Endothelial cell of umbilical vein (primary cell): ENCODE measurements around the gene NEK4. TPM values are rescaled to one million over a fixed set of nuclear protein-coding genes. Genes with fewer than 3 reads are reported as not detected.

Experiments used
- BruUV-seq: library from RNA; stranded (reverse); fragments of 400-500 nt; replicated peaks from 2 replicates; lab custom pipeline; 2021; lab: Mats Ljungman, UMichigan
- CTCF ChIA-PET: fragments of 300-600, 350-600 bp; sonication (Branson Sonifier 250); formaldehyde crosslinking; loops from one replicate; lab custom pipeline; 2021; ENCODE audit warnings: antibody characterized with exemption, inconsistent platforms; lab: Charles Lee
- POLR2A ChIA-PET: fragments of 300-600, 350-600 bp; sonication (Branson Sonifier 250); formaldehyde crosslinking; loops from one replicate; lab custom pipeline; 2021; ENCODE audit warnings: antibody characterized with exemption, inconsistent platforms; lab: Charles Lee
- DNase-seq: peaks from one replicate; pipeline ENCODE4 v3.0.0-alpha.2; 2011; ENCODE audit warnings: low read depth, low spot score
- FAIRE-seq: peaks from 2 replicates; lab custom pipeline; 2011; peaks lifted over from hg19 to GRCh38; lab: Jason Lieb, UNC
- H2AFZ ChIP-seq: 2 replicates; pipeline ENCODE4 v1.6.0; 2012; ENCODE audit warnings: low read depth, low read length, control low read depth, inconsistent platforms
- H3K27ac ChIP-seq: 2 replicates; pipeline ENCODE4 v1.5.1; 2011; ENCODE audit warnings: low read depth, mild to moderate bottlenecking, control low read depth, low read length, moderate library complexity; ENCODE audit not compliant: insufficient read depth
- H3K27me3 ChIP-seq, 2 experiments: 2 replicates each; pipeline versions ENCODE4 v1.6.0 to v1.6.1; 2011; ENCODE audit warnings: low read length in 2 of 2, mixed read lengths in 1 of 2; ENCODE audit not compliant: control insufficient read depth in 2 of 2, insufficient read depth in 2 of 2
- H3K36me3 ChIP-seq, 2 experiments: 2 replicates in 1 of 2; 3 replicates in 1 of 2; pipeline ENCODE4 v1.5.1; 2011; ENCODE audit warnings: low read length in 2 of 2, mild to moderate bottlenecking in 1 of 2, moderate library complexity in 1 of 2; ENCODE audit not compliant: control insufficient read depth in 2 of 2, insufficient read depth in 2 of 2; ENCODE audit errors: extremely low read depth in 1 of 2
- H3K4me1 ChIP-seq: 3 replicates; pipeline ENCODE4 v1.5.1; 2011; ENCODE audit warnings: mild to moderate bottlenecking, low read length; ENCODE audit not compliant: control insufficient read depth, insufficient read depth; ENCODE audit errors: extremely low read depth
- H3K4me2 ChIP-seq: 2 replicates; pipeline ENCODE4 v1.6.1; 2011; ENCODE audit warnings: low read length, control low read depth, mixed read lengths; ENCODE audit not compliant: insufficient read depth
- H3K4me3 ChIP-seq, 3 experiments: fragments of 200-600 bp in 1 of 3; sonication (generic), shearing (Covaris generic) in 1 of 3; replicated peaks in 1 of 3; 2 replicates each; pipeline ENCODE4 v1.5.1; 2011 to 2016; ENCODE audit warnings: control low read depth in 3 of 3, low read length in 3 of 3, mild to moderate bottlenecking in 2 of 3, inconsistent platforms in 1 of 3, low read depth in 1 of 3, moderate library complexity in 1 of 3; ENCODE audit not compliant: insufficient read depth in 1 of 3
- H3K79me2 ChIP-seq: 2 replicates; pipeline ENCODE4 v1.6.0; 2012; ENCODE audit warnings: low read length, inconsistent platforms; ENCODE audit not compliant: control insufficient read depth, insufficient read depth
- H3K9ac ChIP-seq: replicated peaks from 2 replicates; pipeline ENCODE3; 2011; ENCODE audit warnings: low read length, control low read depth; ENCODE audit not compliant: insufficient read depth; ENCODE audit errors: extremely low read depth
- H3K9me1 ChIP-seq: replicated peaks from 3 replicates; pipeline ENCODE4 v1.6.0; 2011; ENCODE audit warnings: mild to moderate bottlenecking, low read length; ENCODE audit not compliant: control insufficient read depth, insufficient read depth; ENCODE audit errors: extremely low read depth
- H3K9me3 ChIP-seq: replicated peaks from 2 replicates; pipeline ENCODE4 v1.5.1; 2012; ENCODE audit warnings: low read length, inconsistent platforms; ENCODE audit not compliant: control insufficient read depth, insufficient read depth
- H4K20me1 ChIP-seq: replicated peaks from 2 replicates; pipeline ENCODE3; 2011; ENCODE audit warnings: mild to moderate bottlenecking, low read length; ENCODE audit not compliant: control insufficient read depth, insufficient read depth; ENCODE audit errors: extremely low read depth
- EZH2 ChIP-seq: IDR thresholded peaks from 2 replicates; pipeline ENCODE4 v1.6.1; 2012; ENCODE audit warnings: borderline replicate concordance, low read depth, mild to moderate bottlenecking, moderate library complexity, low read length, inconsistent platforms; ENCODE audit not compliant: severe bottlenecking
- FOS ChIP-seq: IDR thresholded peaks from 2 replicates; pipeline ENCODE4 v1.6.1; 2011; ENCODE audit warnings: mild to moderate bottlenecking, low read length, moderate library complexity, borderline replicate concordance; ENCODE audit not compliant: insufficient read depth
- GATA2 ChIP-seq: IDR thresholded peaks from 2 replicates; pipeline ENCODE4 v1.7.0; 2011; ENCODE audit warnings: low read depth, mild to moderate bottlenecking, moderate library complexity, mixed read lengths, low read length; ENCODE audit not compliant: insufficient read length, insufficient read depth
- MAX ChIP-seq: IDR thresholded peaks from 2 replicates; pipeline ENCODE4 v1.6.1; 2011; ENCODE audit not compliant: insufficient read depth, insufficient read length
- dilution Hi-C: fragments of 300-500 bp; cut with MboI; formaldehyde crosslinking; loops from one replicate; pipeline ENCODE4 v1.15.0; 2019; ENCODE audit warnings: low sequenced_read_pairs; ENCODE audit not compliant: extremely low pct_ligation_motif_present
- intact Hi-C: fragments of 100-400 bp; cut with micrococcal nuclease; formaldehyde crosslinking; loops from one replicate; pipeline ENCODE4 v1.10.0; 2022
- polyA plus RNA-seq, 4 experiments: library from polyadenylated mRNA; depleted of rRNA in 3 of 4; stranded (reverse) in 3 of 4; unstranded in 1 of 4; fragments of >200 nt; gene quantifications; 2 replicates each; pipeline versions ENCODE4 v1.2.1 to v1.2.3, GENCODE V29; 2011 to 2012; ENCODE audit warnings: missing spikeins in 1 of 4
- total RNA-seq: library from RNA; stranded (reverse); gene quantifications from 2 replicates; pipeline ENCODE4 v1.2.3, GENCODE V29; 2021

NEK4 gene
- total and polyA plus RNA-seq, 2 donors (not counting 3 experiments of a cell fraction or from before 2014, with no cell fraction given) = 4.4 to 20.8 TPM

DNA sequence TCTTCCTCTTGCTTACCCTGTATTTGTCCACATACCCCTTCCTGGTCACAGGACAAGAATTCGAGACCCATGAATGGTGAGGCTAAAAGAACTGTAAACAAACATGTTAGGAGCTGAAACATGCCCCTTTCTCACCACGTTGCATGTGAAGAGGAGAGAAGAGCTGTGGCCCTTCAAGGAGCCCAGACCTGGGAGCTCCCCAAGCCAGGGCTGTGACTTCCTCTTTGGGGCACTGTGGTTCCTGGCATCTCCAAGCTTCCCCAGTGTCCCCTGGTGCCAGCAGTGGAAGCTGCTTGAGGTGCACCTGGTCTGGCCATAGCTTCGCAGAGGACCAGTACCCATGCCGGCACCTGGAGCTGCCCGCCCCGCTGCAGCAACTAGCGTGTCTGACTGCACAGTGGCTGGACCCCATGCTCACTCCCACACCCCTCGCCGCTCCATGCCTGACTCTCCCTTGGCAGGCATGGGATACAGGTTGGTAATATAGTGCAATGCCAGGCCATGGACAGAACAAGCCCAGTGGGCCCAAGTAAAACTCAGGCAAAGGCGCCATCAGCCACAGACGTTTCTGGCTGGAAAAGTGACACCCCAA lies 54.9 kb downstream of the NEK4 start:
- H3K4me3 ChIP-seq = no peak overlapping the region
- dilution Hi-C loops = no loop called here
- TF ChIP-seq EZH2 (no peak), FOS (no peak), GATA2 (no peak), MAX (no peak)
- no peak overlapping the region for H3K4me2 ChIP-seq
- intact Hi-C loops = no loop called here
- BruUV-seq = no TSS peak
- no peak overlapping the region for H3K9ac ChIP-seq
- no peaks in the 10 kb centered on the region for H3K27me3 ChIP-seq
- no peaks in the 10 kb centered on the region for H4K20me1 ChIP-seq
- no peak overlapping the region for H3K27ac ChIP-seq
- DNase-seq (no peak), FAIRE-seq (no peak)
- ChIA-PET POLR2A (interaction anchor here (1.2 kb wide), 1 partner anchor 10 kb away, joined by 4 read pairs; the partner anchor contains the start of genes GLT8D1 and SPCS1), CTCF (no interaction called here)
- H3K79me2 ChIP-seq = no peaks in the 10 kb centered on the region
- peaks cover 2 to 3% of the 10 kb centered on the region in 2 experiments for H3K36me3 ChIP-seq
- no peaks in the 10 kb centered on the region for H3K4me1 ChIP-seq
- H3K9me3 ChIP-seq = no peaks in the 10 kb centered on the region
- no peaks in the 10 kb centered on the region for H3K9me1 ChIP-seq
- H2AFZ ChIP-seq = no peak overlapping the region
